NCI-H345 (cell line): Measurements from ENCODE around the gene RNF151.
"Not testable (repeated sequence)": the region's sequence is repeated elsewhere in the genome, so short reads cannot be mapped to it uniquely, and the experiment has no call there.

Source experiments
- DNase-seq: peaks from one replicate; lab custom pipeline; 2025; lab: John Stamatoyannopoulos, UW

RNF151 gene

DNA sequence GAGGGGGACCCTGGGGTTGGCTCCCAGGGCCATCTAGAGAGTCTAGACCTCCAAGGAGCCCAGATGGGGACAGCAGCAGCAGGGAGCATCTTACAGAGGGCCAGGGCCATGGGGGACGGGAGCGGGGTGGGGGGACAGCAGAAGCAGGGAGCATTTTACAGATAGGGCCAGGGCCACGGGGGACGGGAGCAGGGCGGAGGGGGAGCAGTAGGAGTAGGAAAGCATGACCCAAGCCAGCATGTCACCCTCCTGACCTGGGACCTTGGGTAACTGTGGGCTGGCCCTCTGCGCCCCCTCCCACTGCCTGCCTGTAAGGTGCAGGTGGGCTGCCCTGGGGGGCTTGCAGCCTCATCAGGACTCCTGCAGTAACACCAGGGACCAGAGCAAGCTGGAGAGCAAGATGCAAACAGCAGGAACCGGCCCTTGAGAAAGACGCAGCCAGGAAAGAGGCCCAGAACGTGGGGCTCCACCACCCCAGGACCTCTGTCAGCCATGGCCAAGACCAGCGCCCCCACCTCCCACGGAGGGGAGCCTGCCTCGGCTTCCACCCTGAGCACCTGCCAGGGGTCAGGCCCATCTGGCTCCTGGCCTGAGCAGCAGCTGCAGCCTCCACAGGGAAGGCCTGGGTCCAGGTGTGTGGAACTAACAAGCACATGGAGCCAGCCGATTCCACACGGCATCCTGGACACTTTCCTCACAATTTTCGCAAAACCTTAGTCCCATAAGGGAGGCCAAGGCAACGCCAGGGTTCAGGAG, 40.6 kb downstream of the RNF151 start:
- no peak for DNase-seq

GRCh38 chr16:2008009-2008526, 41.4 kb downstream of the RNF151 start:
- DNase-seq, result no peak

DNA sequence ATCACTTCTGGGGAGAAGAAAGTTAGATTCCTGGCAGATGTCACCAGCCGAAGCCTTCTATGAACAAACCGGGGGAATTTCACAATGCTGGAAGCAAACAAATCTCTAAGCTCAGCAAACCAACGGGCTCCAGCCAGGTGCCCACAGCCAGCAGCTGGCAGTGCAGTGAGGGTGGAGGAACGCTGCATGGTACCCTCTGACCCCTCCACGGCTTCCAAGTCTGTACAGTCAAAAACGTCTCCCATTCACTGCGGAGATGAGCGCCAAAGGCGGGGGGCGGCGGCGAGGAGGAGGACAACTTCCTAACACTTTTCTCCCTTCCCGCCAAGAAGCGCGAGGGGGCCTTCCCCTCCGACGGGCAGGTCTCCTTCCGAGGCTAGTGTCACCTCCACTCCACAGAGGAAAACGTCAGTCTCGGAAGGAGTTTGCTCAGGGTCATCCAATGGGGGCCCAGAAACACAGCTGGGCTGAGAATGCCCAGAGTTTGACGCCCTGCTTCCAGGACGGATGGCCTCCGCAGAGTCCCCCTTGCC, 42.0 kb downstream of the RNF151 start:
- no peak for DNase-seq

DNA sequence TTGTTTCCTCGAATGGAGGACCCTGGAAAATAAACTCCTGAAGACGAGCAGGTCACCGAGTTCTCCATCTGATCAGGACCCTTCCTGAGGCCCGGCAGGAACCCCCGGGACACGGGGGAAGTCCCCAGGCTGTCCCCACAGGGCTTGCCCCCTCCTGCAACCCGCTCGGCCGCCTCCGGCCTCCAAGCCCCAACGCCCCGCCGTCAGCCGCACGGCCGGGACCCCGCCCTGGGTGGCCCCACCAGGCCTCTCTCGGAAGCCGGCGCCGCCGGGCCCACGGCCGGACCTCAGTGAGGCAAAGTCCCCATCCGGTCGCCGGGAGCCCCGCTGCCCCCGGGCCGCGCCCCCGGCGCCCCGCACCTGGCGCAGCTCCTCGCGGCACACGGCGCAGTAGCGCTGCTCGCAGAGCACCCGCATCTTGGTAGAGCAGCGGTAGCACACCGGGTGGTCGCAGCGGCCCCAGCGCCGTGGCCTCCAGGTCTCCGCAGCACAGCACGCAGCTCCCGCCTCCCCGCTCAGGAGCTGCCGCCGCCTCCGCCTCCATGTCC, 42.6 kb downstream of the RNF151 start:
- DNase-seq, result no peak

DNA sequence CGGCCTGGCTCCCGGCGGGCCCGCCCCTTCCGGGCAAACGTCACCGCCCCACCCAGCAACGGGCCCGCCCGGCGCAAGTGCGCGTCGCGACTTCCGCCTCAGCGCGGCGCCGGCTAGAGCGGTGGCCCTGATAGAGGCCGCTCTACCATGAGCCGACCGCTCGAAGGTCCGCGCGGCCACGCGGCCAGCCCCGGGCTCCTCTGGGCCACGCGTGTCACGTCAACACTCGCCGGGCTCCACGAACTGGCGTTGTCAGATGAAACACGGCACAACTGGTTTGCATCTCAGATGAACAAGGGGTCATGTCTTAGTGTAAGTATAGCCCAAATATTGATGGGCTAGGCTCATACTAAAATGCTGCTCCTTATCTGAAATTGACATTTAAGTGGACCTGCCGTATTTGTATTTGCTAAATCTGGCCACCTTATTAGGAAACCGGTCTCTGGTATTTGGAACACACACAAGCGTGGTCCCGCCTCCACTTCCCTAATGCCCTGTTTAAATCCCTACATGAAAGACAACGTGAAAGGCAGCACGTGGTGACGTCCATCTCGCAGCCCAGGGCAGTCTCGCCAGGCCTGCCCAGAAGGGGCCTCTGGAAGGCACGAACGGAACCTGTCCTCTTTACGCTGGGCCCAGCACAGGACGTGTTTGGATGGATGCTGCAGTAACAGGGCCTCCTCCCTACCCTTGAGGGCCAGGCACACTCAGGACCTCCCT, 43.3 kb downstream of the RNF151 start, which contains the start of gene ZNF598:
Gene ZNF598 (minus strand): TSS at position 31 of the 720 bp plus-strand sequence.
- peak; percentile 89 for DNase-seq

- not testable (repeated sequence) for DNase-seq
Observed at GRCh38 chr16:2011726-2012125, 45.1 kb downstream of the RNF151 start.

- no peak for DNase-seq
Observed at GRCh38 chr16:2013527-2013926, 46.9 kb downstream of the RNF151 start.

GRCh38 chr16:2015117-2015946, 48.7 kb downstream of the RNF151 start:
- DNase-seq, result no peak

- no peak for DNase-seq
Observed at GRCh38 chr16:2015947-2016208, 49.2 kb downstream of the RNF151 start.

- peak; percentile 20 for DNase-seq
Observed at GRCh38 chr16:2016407-2016922, 49.8 kb downstream of the RNF151 start.
